K562 (cell line): ENCODE data around the gene PALMD. TPM values are rescaled to one million over a fixed set of nuclear protein-coding genes. Genes with fewer than 3 reads are reported as not detected.

Experiments
- ATAC-seq: fragments of 200-7000 bp; cut with Tn5 transposase; 3 replicates; pipeline ENCODE4 v1.9.1; 2020; ENCODE audit warnings: moderate library complexity
- BruUV-seq: library from RNA; stranded (reverse); fragments of 400-500 nt; replicated peaks from 2 replicates; lab custom pipeline; 2021; lab: Mats Ljungman, UMichigan
- CTCF ChIA-PET: fragments of 300-600 bp; formaldehyde crosslinking; extraction: SDS; loops from one replicate; lab custom pipeline; 2021; ENCODE audit warnings: low intra/inter-chr PET ratio; lab: Yijun Ruan, JAX
- POLR2A ChIA-PET: fragments of 300-600, 350-650 bp; sonication (Branson Sonifier 250); formaldehyde crosslinking; extraction: SDS; loops from one replicate; lab custom pipeline; 2021; ENCODE audit warnings: antibody characterized with exemption, inconsistent platforms; lab: Yijun Ruan, JAX
- DNase-seq, 4 experiments: peaks; one replicate each; pipeline versions ENCODE4 v3.0.0 to v3.0.0-alpha.2; 2011 to 2018; ENCODE audit warnings: low spot score in 3 of 4, mixed read lengths in 3 of 4; ENCODE audit errors: extremely low read depth in 1 of 4
- FAIRE-seq: peaks from 2 replicates; lab custom pipeline; 2011; peaks lifted over from hg19 to GRCh38; lab: Jason Lieb, UNC
- H2AFZ ChIP-seq: 2 replicates; pipeline ENCODE4 v1.6.0; 2011; ENCODE audit warnings: low read depth, low read length, control low read depth, inconsistent platforms
- H3K27ac ChIP-seq: fragments of 200-600 bp; 3 replicates; pipeline ENCODE4 v1.8.0; 2011; ENCODE audit warnings: low read depth, mild to moderate bottlenecking, control low read depth, inconsistent platforms, low read length, moderate library complexity, mixed read lengths; ENCODE audit errors: extremely low read depth
- H3K27me3 ChIP-seq, 2 experiments: fragments of 300-600 bp in 1 of 2; 2 replicates in 1 of 2; 3 replicates in 1 of 2; pipeline versions ENCODE4 v1.6.0 to v1.8.0; 2011; ENCODE audit warnings: inconsistent platforms in 2 of 2, low read length in 2 of 2, mild to moderate bottlenecking in 1 of 2, mixed read lengths in 1 of 2, moderate library complexity in 1 of 2; ENCODE audit not compliant: control insufficient read depth in 2 of 2, insufficient read depth in 2 of 2
- H3K36me3 ChIP-seq: fragments of 300-600 bp; 3 replicates; pipeline ENCODE4 v1.8.0; 2011; ENCODE audit warnings: mild to moderate bottlenecking, low read length, inconsistent platforms; ENCODE audit not compliant: control insufficient read depth, insufficient read depth
- H3K4me1 ChIP-seq, 2 experiments: fragments of 200-600 bp in 1 of 2; replicated peaks in 1 of 2; 2 replicates in 1 of 2; 3 replicates in 1 of 2; pipeline versions ENCODE4 v1.5.1 to v1.8.0; 2011; ENCODE audit warnings: inconsistent platforms in 2 of 2, low read length in 2 of 2, mild to moderate bottlenecking in 1 of 2, mixed read lengths in 1 of 2, moderate library complexity in 1 of 2; ENCODE audit not compliant: control insufficient read depth in 2 of 2, insufficient read depth in 2 of 2
- H3K4me2 ChIP-seq: 2 replicates; pipeline ENCODE4 v1.6.1; 2011; ENCODE audit warnings: low read length, control low read depth, inconsistent platforms, mixed read lengths; ENCODE audit not compliant: insufficient read depth
- H3K4me3 ChIP-seq: fragments of 200-600 bp; sonication (generic), shearing (Covaris generic); 2 replicates; pipeline ENCODE4 v1.5.1; 2016; ENCODE audit warnings: control low read depth, inconsistent platforms
- H3K79me2 ChIP-seq: fragments of 200-600 bp; 3 replicates; pipeline ENCODE4 v1.8.0; 2011; ENCODE audit warnings: low read length, inconsistent platforms; ENCODE audit not compliant: control insufficient read depth, insufficient read depth
- H3K9ac ChIP-seq, 2 experiments: 2 replicates each; pipeline versions ENCODE4 v1.6.0 to v1.6.1; 2011; ENCODE audit warnings: low read depth in 2 of 2, low read length in 2 of 2, control low read depth in 1 of 2, inconsistent platforms in 1 of 2, mild to moderate bottlenecking in 1 of 2, mixed read lengths in 1 of 2; ENCODE audit not compliant: insufficient read depth in 1 of 2
- H3K9me1 ChIP-seq: one replicate; pipeline ENCODE4 v1.6.0; 2011; ENCODE audit warnings: inconsistent platforms, mild to moderate bottlenecking, low read length, moderate library complexity; ENCODE audit not compliant: control insufficient read depth, insufficient read depth
- H3K9me3 ChIP-seq: replicated peaks from 2 replicates; pipeline ENCODE4 v1.5.1; 2011; ENCODE audit warnings: low read depth, low read length, inconsistent platforms; ENCODE audit not compliant: control insufficient read depth, insufficient read depth
- H4K20me1 ChIP-seq: replicated peaks from 2 replicates; pipeline ENCODE4 v1.6.1; 2011; ENCODE audit warnings: low read length, inconsistent platforms, mixed read lengths; ENCODE audit not compliant: control insufficient read depth, insufficient read depth
- BACH1 ChIP-seq: fragments of 200-800 bp; sonication (Bioruptor generic); IDR thresholded peaks from 2 replicates; pipeline ENCODE4 v1.6.1; 2016; ENCODE audit warnings: missing genetic modification characterization, missing compliant biosample characterization
- CEBPB ChIP-seq: fragments of 450-650 bp; IDR thresholded peaks from 2 replicates; pipeline ENCODE4 v1.6.1; 2016; ENCODE audit warnings: missing genetic modification characterization, missing compliant biosample characterization
- DEAF1 ChIP-seq: fragments of 450-650 bp; formaldehyde crosslinking; IDR thresholded peaks from 2 replicates; pipeline ENCODE4 v1.4.0; 2020; ENCODE audit warnings: mild to moderate bottlenecking, moderate library complexity
- MTA1 ChIP-seq: fragments of 450-650 bp; IDR thresholded peaks from 2 replicates; pipeline ENCODE4 v1.6.1; 2017; ENCODE audit warnings: borderline replicate concordance
- NFRKB ChIP-seq: fragments of 450-650 bp; IDR thresholded peaks from 2 replicates; pipeline ENCODE4 v1.6.1; 2016; ENCODE audit warnings: low read depth
- SP2 ChIP-seq: IDR thresholded peaks from 2 replicates; pipeline ENCODE4 v1.6.1; 2011; ENCODE audit warnings: mild to moderate bottlenecking, low read depth, low read length, moderate library complexity; ENCODE audit not compliant: poor library complexity, severe bottlenecking; ENCODE audit errors: extremely low read depth
- U2AF1 ChIP-seq: fragments of 200-400 bp; formaldehyde crosslinking; optimal IDR thresholded peaks from 2 replicates; pipeline ENCODE3; 2017; ENCODE audit warnings: mild to moderate bottlenecking, low read depth, low read length, moderate library complexity
- ZBTB5 ChIP-seq: fragments of 450-650 bp; IDR thresholded peaks from 2 replicates; pipeline ENCODE4 v1.6.1; 2017; ENCODE audit warnings: antibody characterized with exemption
- ZC3H4 ChIP-seq: sonication (generic); formaldehyde crosslinking; IDR thresholded peaks from 2 replicates; pipeline ENCODE4 v1.9.0; 2021; ENCODE audit warnings: missing genetic modification reagents, borderline replicate concordance
- ZNF274 ChIP-seq: IDR thresholded peaks from 2 replicates; pipeline ENCODE4 v1.6.1; 2011; ENCODE audit warnings: low read depth, mild to moderate bottlenecking, low read length, moderate library complexity, borderline replicate concordance
- ZNF644 ChIP-seq: fragments of 200-800 bp; sonication (Bioruptor generic); IDR thresholded peaks from 2 replicates; pipeline ENCODE4 v1.6.1; 2016; ENCODE audit warnings: low read depth, missing genetic modification characterization, missing compliant biosample characterization
- WGBS: fragments of 100-300 bp; shearing (Covaris generic); methylation state at CpG from one replicate; pipeline ENCODE4 v1.1.6; 2016; ENCODE audit warnings: low coverage, mixed read lengths; ENCODE audit not compliant: insufficient coverage; ENCODE audit errors: missing lambda C conversion rate; 5-methylcytosine and 5-hydroxymethylcytosine counted together
- in situ Hi-C: fragments of 300-500 bp; cut with MboI; formaldehyde crosslinking; loops from 4 replicates; pipeline ENCODE4 v1.15.0; 2018; ENCODE audit warnings: inconsistent platforms, mixed read lengths
- intact Hi-C: fragments of 100-400 bp; cut with micrococcal nuclease; formaldehyde crosslinking; loops from 2 replicates; pipeline ENCODE4 v1.14.2; 2022
- polyA plus RNA-seq, 8 experiments: library from polyadenylated mRNA; depleted of rRNA in 4 of 8; stranded (reverse) in 5 of 8; unstranded in 3 of 8; fragments of >200 nt; fragmentation: Nextera tagmentation in 2 of 8; fragmentation: Illumina TruSeq in 1 of 8; extraction: Ambion mirVana in 2 of 8; extraction: Trizol in 1 of 8; gene quantifications; 2 replicates each; pipeline versions ENCODE4 v1.2.1 to v1.2.3, GENCODE V29; 2011 to 2014; ENCODE audit warnings: inconsistent platforms in 1 of 8, missing spikeins in 1 of 8
- total RNA-seq, 7 experiments: library from RNA; depleted of rRNA in 6 of 7; stranded (reverse); fragments of >200 nt in 6 of 7; fragmentation: Illumina TruSeq in 2 of 7; extraction: Trizol in 2 of 7; gene quantifications; 2 replicates each; pipeline versions ENCODE4 v1.2.1 to v1.2.3, GENCODE V29; 2011 to 2021; ENCODE audit warnings: low replicate concordance in 1 of 7

PALMD gene
- total and polyA plus RNA-seq, 9 of the 15 experiments (the other 6 are each of a cell fraction or from before 2014, with no cell fraction given): 2.7 to 13.5 (median 5.4) TPM

DNA sequence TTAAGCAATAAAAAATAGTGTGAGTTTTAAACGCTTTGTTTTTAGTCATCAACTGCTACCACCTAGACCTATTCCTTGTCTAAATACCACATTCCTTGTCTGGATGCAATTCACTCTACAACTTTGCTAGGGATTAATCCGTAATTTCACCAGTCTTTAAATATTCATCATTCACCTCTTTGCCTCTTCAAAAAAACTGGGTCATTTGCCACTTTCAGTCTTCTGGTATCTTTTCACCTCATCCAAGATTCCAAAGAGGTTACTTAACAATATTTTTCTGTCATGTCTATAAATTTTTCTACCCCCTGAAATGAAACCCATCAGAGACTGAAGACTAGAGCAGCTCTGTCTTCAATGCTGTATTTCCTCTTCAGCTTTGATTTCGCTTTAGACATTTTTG is 9.5 kb downstream of the PALMD start:
- Histone ChIP-seq H3K27me3 (no peaks in the 10 kb centered on the region), H3K9me1 (no peaks in the 10 kb centered on the region), H3K9ac (no peak overlapping the region), H3K4me2 (no peak overlapping the region), H4K20me1 (no peaks in the 10 kb centered on the region), H3K4me3 (no peak overlapping the region), H3K79me2 (no peaks in the 10 kb centered on the region), H3K4me1 (no peaks in the 10 kb centered on the region), H2AFZ (no peak overlapping the region), H3K36me3 (no peaks in the 10 kb centered on the region), H3K9me3 (no peaks in the 10 kb centered on the region), H3K27ac (no peak overlapping the region)
- ChIA-PET CTCF (no interaction called here), POLR2A (no interaction called here)
- no TSS peak for BruUV-seq
- TF ChIP-seq ZBTB5 (no peak), DEAF1 (CRISPR knock-in tag) (no peak), CEBPB (tag) (no peak), SP2 (no peak), NFRKB (no peak), BACH1 (no peak), ZC3H4 (CRISPR knock-in tag) (no peak), U2AF1 (no peak), MTA1 (no peak), ZNF644 (tag) (no peak), ZNF274 (no peak)
- DNase-seq (no peak), FAIRE-seq (no peak), ATAC-seq (no peak)
- intact Hi-C loops (no loop called here), in situ Hi-C loops (no loop called here)
- WGBS: 67% methylated on average over 3 of the region's 3 CpGs
